GM23248 (cell line): ENCODE measurements around the gene PFKFB1. TPM values are rescaled to one million over a fixed set of nuclear protein-coding genes. Genes with fewer than 3 reads are reported as not detected.
"Not testable (repeated sequence)": the region's sequence is repeated elsewhere in the genome, so short reads cannot be mapped to it uniquely, and the experiment has no call there.

Source experiments
- DNase-seq: peaks from one replicate; pipeline ENCODE4 v3.0.0-alpha.2; 2015
- H2AFZ ChIP-seq: fragments of 200-600 bp; sonication (generic); 2 replicates; pipeline ENCODE4 v1.6.1; 2016; ENCODE audit warnings: antibody characterized with exemption
- H3F3A ChIP-seq: fragments of 200-600 bp; sonication (generic); 2 replicates; pipeline ENCODE4 v1.6.1; 2016; ENCODE audit warnings: mild to moderate bottlenecking, antibody characterized with exemption, mixed run types; ENCODE audit not compliant: insufficient read depth
- H3K27ac ChIP-seq: fragments of 200-600 bp; sonication (generic); 2 replicates; pipeline ENCODE4 v1.5.1; 2016; ENCODE audit warnings: mild to moderate bottlenecking
- H3K27me3 ChIP-seq: fragments of 200-600 bp; sonication (generic); replicated peaks from 2 replicates; pipeline ENCODE4 v1.6.1; 2016; ENCODE audit warnings: mild to moderate bottlenecking; ENCODE audit not compliant: insufficient read depth
- H3K36me3 ChIP-seq: fragments of 200-600 bp; sonication (generic); 2 replicates; pipeline ENCODE4 v1.6.1; 2016; ENCODE audit warnings: low read depth, mild to moderate bottlenecking
- H3K4me1 ChIP-seq: fragments of 200-600 bp; sonication (generic); 2 replicates; pipeline ENCODE4 v1.6.1; 2016; ENCODE audit warnings: mild to moderate bottlenecking; ENCODE audit not compliant: insufficient read depth
- H3K4me2 ChIP-seq: fragments of 200-600 bp; sonication (generic); one replicate; pipeline ENCODE4 v1.6.1; 2016; ENCODE audit warnings: mild to moderate bottlenecking; ENCODE audit not compliant: unreplicated experiment
- H3K4me3 ChIP-seq: fragments of 200-600 bp; sonication (generic); 2 replicates; pipeline ENCODE4 v1.5.1; 2016; ENCODE audit warnings: mild to moderate bottlenecking
- H3K79me2 ChIP-seq: fragments of 200-600 bp; sonication (generic); 2 replicates; pipeline ENCODE4 v1.6.1; 2016; ENCODE audit warnings: mild to moderate bottlenecking; ENCODE audit not compliant: insufficient read depth
- H3K9ac ChIP-seq: fragments of 200-600 bp; sonication (generic); 2 replicates; pipeline ENCODE4 v1.6.1; 2016; ENCODE audit warnings: mild to moderate bottlenecking
- H3K9me2 ChIP-seq: fragments of 200-600 bp; sonication (generic); 2 replicates; pipeline ENCODE4 v1.6.1; 2016; ENCODE audit warnings: mixed run types, mild to moderate bottlenecking, moderate library complexity; ENCODE audit not compliant: insufficient read depth
- H3K9me3 ChIP-seq: fragments of 200-600 bp; sonication (generic); one replicate; pipeline ENCODE4 v1.6.1; 2017; ENCODE audit warnings: low read depth
- H4K20me1 ChIP-seq: fragments of 200-600 bp; sonication (generic); 2 replicates; pipeline ENCODE4 v1.6.0; 2016; ENCODE audit not compliant: insufficient read depth
- EZH2 ChIP-seq: fragments of 200-600 bp; sonication (generic); IDR thresholded peaks from 2 replicates; pipeline ENCODE4 v1.6.1; 2018; ENCODE audit warnings: antibody characterized with exemption, mild to moderate bottlenecking; ENCODE audit not compliant: insufficient read depth, poor library complexity, severe bottlenecking
- EZH2phosphoT487 ChIP-seq: fragments of 200-600 bp; sonication (generic); IDR thresholded peaks from 2 replicates; pipeline ENCODE4 v1.6.1; 2018; ENCODE audit warnings: antibody characterized with exemption, moderate library complexity, mild to moderate bottlenecking, low read depth; ENCODE audit not compliant: insufficient read depth
- WGBS, 2 experiments: methylation state at CpG; one replicate each; pipeline ENCODE4 v1.1.6; 2015 to 2017; ENCODE audit warnings: low lambda C conversion rate in 2 of 2, low coverage in 1 of 2; ENCODE audit errors: missing lambda C conversion rate in 2 of 2; 5-methylcytosine and 5-hydroxymethylcytosine counted together
- in situ Hi-C: fragments of 300-500 bp; cut with MboI; formaldehyde crosslinking; loops from 2 replicates; pipeline ENCODE4 v1.15.0; 2020
- polyA plus RNA-seq: library from polyadenylated mRNA; unstranded; fragments of >200 nt; fragmentation: Nextera tagmentation; extraction: Ambion mirVana; gene quantifications from 2 replicates; pipeline ENCODE4 v1.2.1, GENCODE V29; 2016
- total RNA-seq: library from RNA; depleted of rRNA; stranded (reverse); fragments of >200 nt; shearing (Covaris generic); gene quantifications from 2 replicates; pipeline ENCODE4 v1.2.3, GENCODE V29; 2014

PFKFB1 gene
- total and polyA plus RNA-seq, 2 experiments from 2014 or later, result not detected

DNA sequence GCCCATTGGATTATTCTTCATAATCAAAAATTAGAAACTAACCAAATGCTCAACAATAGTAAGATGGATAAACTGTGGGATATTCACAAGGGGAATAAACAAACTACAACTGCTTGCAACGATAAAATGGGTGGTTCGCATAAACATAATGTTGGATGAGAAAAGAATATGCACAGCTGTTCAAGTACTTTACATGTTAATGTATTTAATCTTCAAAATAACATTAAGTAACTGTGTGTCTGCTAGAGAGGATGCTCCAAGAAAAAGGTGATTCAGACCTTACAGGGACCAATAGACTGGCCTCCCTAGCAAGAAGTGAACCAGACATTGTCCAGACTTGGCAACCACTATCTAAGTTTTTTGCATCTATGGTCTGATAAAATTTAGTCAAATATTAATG is 2.3 kb downstream of the PFKFB1 start:
- no peak overlapping the region for H3K9ac ChIP-seq
- no peak overlapping the region for H2AFZ ChIP-seq
- TF ChIP-seq EZH2phosphoT487 (no peak), EZH2 (no peak)
- H3K36me3 ChIP-seq, result no peaks in the 10 kb centered on the region
- H3K9me2 ChIP-seq, result no peaks in the 10 kb centered on the region
- no peak overlapping the region for H3K27ac ChIP-seq
- no peaks in the 10 kb centered on the region for H3K27me3 ChIP-seq
- no peaks in the 10 kb centered on the region for H4K20me1 ChIP-seq
- DNase-seq, result no peak
- no peak overlapping the region for H3K4me2 ChIP-seq
- no peaks in the 10 kb centered on the region for H3F3A ChIP-seq
- WGBS, 2 experiments, result 68 to 73% methylated on average over 2 of the region's 2 CpGs
- in situ Hi-C loops, result no loop called here
- H3K4me3 ChIP-seq, result no peak overlapping the region
- no peaks in the 10 kb centered on the region for H3K9me3 ChIP-seq
- H3K4me1 ChIP-seq, result no peaks in the 10 kb centered on the region
- H3K79me2 ChIP-seq, result no peaks in the 10 kb centered on the region

DNA sequence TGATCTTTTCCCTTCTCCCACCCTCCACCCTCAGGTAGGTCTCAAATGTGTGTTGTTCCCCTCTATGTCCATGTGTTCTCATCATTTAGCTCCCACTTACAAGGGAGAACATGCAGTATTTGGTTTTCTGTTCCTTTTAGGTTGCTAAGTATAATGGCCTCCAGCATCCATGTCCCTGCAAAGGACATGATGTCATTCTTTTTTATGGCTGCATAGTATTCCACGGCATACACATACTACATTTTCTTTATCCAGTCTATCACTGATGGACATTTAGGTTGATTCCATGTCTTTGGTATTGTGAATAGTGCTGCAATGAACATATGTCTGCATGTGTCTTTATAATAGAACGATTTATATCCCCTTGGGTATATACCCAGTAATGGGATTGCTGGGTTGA is 10.7 kb downstream of the PFKFB1 start:
- H4K20me1 ChIP-seq, DNase-seq: not testable (repeated sequence)

DNA sequence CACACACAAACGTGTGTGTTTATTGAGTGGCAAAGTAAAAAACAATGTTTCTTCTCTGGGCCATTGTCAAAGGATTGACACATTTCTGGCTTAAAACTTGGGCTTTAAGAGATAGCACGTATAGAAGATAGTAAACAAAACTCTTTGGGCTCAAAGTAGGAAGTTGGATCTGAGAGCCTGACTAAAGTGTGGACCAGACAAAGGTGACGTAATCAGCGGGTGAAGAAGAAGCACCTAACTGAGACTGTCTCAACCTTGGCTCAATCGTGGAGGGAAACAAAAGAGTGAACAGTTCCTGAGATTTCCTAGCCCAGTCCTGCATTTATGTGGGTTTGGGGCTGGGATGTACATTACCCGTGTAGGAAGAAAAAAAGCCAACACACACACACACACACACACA is 13.7 kb downstream of the PFKFB1 start:
- TF ChIP-seq EZH2, result no peak
- no peak for TF ChIP-seq EZH2phosphoT487
- Histone ChIP-seq H3K27me3 (no peaks in the 10 kb centered on the region), H3K9ac (no peak overlapping the region), H3K27ac (no peak overlapping the region), H2AFZ (no peak overlapping the region), H3K9me3 (no peaks in the 10 kb centered on the region), H3K79me2 (no peaks in the 10 kb centered on the region), H3K9me2 (no peaks in the 10 kb centered on the region), H3K36me3 (no peaks in the 10 kb centered on the region), H3K4me1 (no peaks in the 10 kb centered on the region), H3F3A (no peaks in the 10 kb centered on the region), H3K4me2 (no peak overlapping the region), H4K20me1 (no peaks in the 10 kb centered on the region), H3K4me3 (no peak overlapping the region)
- 35 to 45% methylated on average over 6 of the region's 6 CpGs for WGBS, 2 experiments
- in situ Hi-C loops, result no loop called here
- DNase-seq, result no peak

More for the DNA sequence above, 10.7 kb downstream of the PFKFB1 start:
- H3K9me3 ChIP-seq, H2AFZ ChIP-seq, H3K4me2 ChIP-seq, H3F3A ChIP-seq, H3K27me3 ChIP-seq, H3K4me3 ChIP-seq, H3K79me2 ChIP-seq, H3K9ac ChIP-seq, H3K36me3 ChIP-seq, H3K9me2 ChIP-seq, H3K27ac ChIP-seq, in situ Hi-C loops, H3K4me1 ChIP-seq: not testable (repeated sequence)
- 34 to 35% methylated on average over 2 of the region's 2 CpGs for WGBS, 2 experiments

DNA sequence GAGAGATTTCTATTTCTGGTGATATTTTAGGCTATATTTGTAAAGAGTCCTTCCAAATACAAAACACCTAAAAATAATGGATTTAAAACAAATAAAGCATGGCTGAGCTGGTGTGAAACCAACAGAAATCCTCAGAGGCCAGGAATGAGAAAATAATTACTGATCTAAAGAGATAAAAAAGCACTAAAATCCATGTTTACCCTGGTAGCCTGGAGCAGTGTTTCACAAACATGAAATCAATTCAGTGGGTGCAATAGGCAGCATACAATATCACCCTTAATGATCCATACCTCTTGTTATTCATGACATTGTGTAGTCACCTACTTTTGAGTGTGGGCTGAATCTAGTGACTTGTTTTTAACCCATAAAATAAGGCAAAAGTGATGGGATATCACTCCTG is 14.6 kb downstream of the PFKFB1 start:
- no peaks in the 10 kb centered on the region for H3K36me3 ChIP-seq
- no peaks in the 10 kb centered on the region for H3K9me3 ChIP-seq
- no peak overlapping the region for H3K27ac ChIP-seq
- H3K4me3 ChIP-seq, result no peak overlapping the region
- H2AFZ ChIP-seq, result no peak overlapping the region
- no peaks in the 10 kb centered on the region for H4K20me1 ChIP-seq
- no peaks in the 10 kb centered on the region for H3K79me2 ChIP-seq
- DNase-seq, result no peak
- H3F3A ChIP-seq, result no peaks in the 10 kb centered on the region
- TF ChIP-seq EZH2, result no peak
- no peak for TF ChIP-seq EZH2phosphoT487
- in situ Hi-C loops, result no loop called here
- H3K4me1 ChIP-seq, result no peaks in the 10 kb centered on the region
- H3K27me3 ChIP-seq, result no peaks in the 10 kb centered on the region
- H3K9me2 ChIP-seq, result no peaks in the 10 kb centered on the region
- no peak overlapping the region for H3K4me2 ChIP-seq
- H3K9ac ChIP-seq, result no peak overlapping the region

DNA sequence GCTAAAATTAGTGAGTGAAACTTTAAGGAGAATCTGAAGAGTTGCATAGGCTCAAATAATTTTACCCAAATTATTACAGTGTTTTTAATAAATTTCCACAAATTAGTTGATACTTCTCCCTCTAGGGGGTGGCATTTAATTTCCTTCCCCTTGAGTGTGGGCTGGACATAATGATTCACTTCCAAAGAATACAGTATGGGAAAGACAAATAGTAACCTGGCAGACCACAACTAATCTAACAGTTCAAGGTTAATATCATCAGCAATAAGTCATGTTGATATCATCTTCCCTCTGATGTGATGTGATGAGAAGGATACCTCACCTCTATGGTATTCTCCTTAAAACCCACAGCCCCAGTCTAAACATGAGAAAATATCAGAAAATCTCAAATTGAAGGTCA is 15.5 kb downstream of the PFKFB1 start:
- no peaks in the 10 kb centered on the region for H3K36me3 ChIP-seq
- H3K4me2 ChIP-seq, result no peak overlapping the region
- H3K9me3 ChIP-seq, result no peaks in the 10 kb centered on the region
- no peaks in the 10 kb centered on the region for H3K27me3 ChIP-seq
- no peaks in the 10 kb centered on the region for H3K79me2 ChIP-seq
- no peak for DNase-seq
- no peaks in the 10 kb centered on the region for H4K20me1 ChIP-seq
- no peaks in the 10 kb centered on the region for H3K9me2 ChIP-seq
- no peaks in the 10 kb centered on the region for H3F3A ChIP-seq
- H2AFZ ChIP-seq, result no peak overlapping the region
- H3K4me1 ChIP-seq, result no peaks in the 10 kb centered on the region
- TF ChIP-seq EZH2phosphoT487, result no peak
- no peak for TF ChIP-seq EZH2
- no peak overlapping the region for H3K4me3 ChIP-seq
- H3K27ac ChIP-seq, result no peak overlapping the region
- no peak overlapping the region for H3K9ac ChIP-seq
- in situ Hi-C loops, result no loop called here
